Measurements from ENCODE around the gene LEO1. TPM values are rescaled to one million over a fixed set of nuclear protein-coding genes. Genes with fewer than 3 reads are reported as not detected.

Gene LEO1
- total and polyA plus RNA-seq, 10 of the 15 experiments (the other 5 are each of a cell fraction or from before 2014, with no cell fraction given), result 13.6 to 50.6 (median 32.4) TPM

- peak; percentile 31 for TF ChIP-seq CUX1 (IDR thresholded peaks at IDR 0.05; ENCODE audit: insufficient replicate concordance, low read depth, low read length)
- no peak for TF ChIP-seq BCL11A (IDR thresholded peaks at IDR 0.05; ENCODE audit: low read depth, low read length)
- no peak for TF ChIP-seq MTA3 (IDR thresholded peaks at IDR 0.05; ENCODE audit: borderline replicate concordance, low read length)
- peak; percentile 80 for TF ChIP-seq ZNF687 (IDR thresholded peaks at IDR 0.05)
- TF ChIP-seq LARP7 (IDR thresholded peaks at IDR 0.05), result peak; percentile 59
- no peak for TF ChIP-seq RFX5 (IDR thresholded peaks at IDR 0.05; ENCODE audit: low read depth, low read length)
- no peak for TF ChIP-seq KLF5 (IDR thresholded peaks at IDR 0.05; ENCODE audit: partially characterized antibody)
- TF ChIP-seq POLR2AphosphoS5 (IDR thresholded peaks at IDR 0.05; ENCODE audit: low read length), result peak; percentile 76; the same call in 1 of the 2 replicates
- TF ChIP-seq POLR2AphosphoS2 (IDR thresholded peaks at IDR 0.05; ENCODE audit: low read depth, low read length), result peak; percentile 73
- TF ChIP-seq TCF3 (IDR thresholded peaks at IDR 0.05; ENCODE audit: borderline replicate concordance, insufficient read depth, low read depth, low read length), result peak; percentile 71
- peak; percentile 98 for TF ChIP-seq IKZF1 (conservative IDR thresholded peaks at IDR 0.05)
- TF ChIP-seq EED (IDR thresholded peaks at IDR 0.05; ENCODE audit: low read depth), result peak; percentile 90
- TF ChIP-seq ATF2 (IDR thresholded peaks at IDR 0.05; ENCODE audit: low read length), result no peak
- TF ChIP-seq RELA (IDR thresholded peaks at IDR 0.05; ENCODE audit: borderline replicate concordance, partially characterized antibody), result peak; percentile 63
- TF ChIP-seq NBN (IDR thresholded peaks at IDR 0.05), result peak; percentile 51; the same call in 1 of the 2 replicates
- 0 out of 2 replicates have a peak, but pooled peaks have one; percentile 54 for TF ChIP-seq RB1 (IDR thresholded peaks at IDR 0.05; ENCODE audit: borderline replicate concordance)
- TF ChIP-seq CREM (IDR thresholded peaks at IDR 0.05; ENCODE audit: low read depth), result peak; percentile 87
- TF ChIP-seq FOXK2 (IDR thresholded peaks at IDR 0.05), result no peak
- TF ChIP-seq EZH2 (IDR thresholded peaks at IDR 0.05; ENCODE audit: borderline replicate concordance, control insufficient read depth, low read depth, low read length), result no peak
- peak; percentile 94 for TF ChIP-seq CREB1 (IDR thresholded peaks at IDR 0.05; ENCODE audit: low read depth)
- TF ChIP-seq STAT3 (IDR thresholded peaks at IDR 0.05; ENCODE audit: low read depth, low read length), result no peak
Measured at GRCh38 chr15:52018693-52019393, 47.3 kb upstream of the LEO1 start, which contains the start of gene MAPK6 (continued).
